GM10248 (cell line): ENCODE data around the gene SOWAHC.

Experiments used
- CTCF ChIA-PET: fragments of 300-600 bp; sonication (Branson Sonifier 250); formaldehyde crosslinking; extraction: SDS; loops from one replicate; lab custom pipeline; 2021; ENCODE audit warnings: antibody characterized with exemption; lab: Yijun Ruan, JAX
- POLR2A ChIA-PET: fragments of 350-650 bp; sonication (Branson Sonifier 250); formaldehyde crosslinking; extraction: SDS; loops from one replicate; lab custom pipeline; 2020; ENCODE audit warnings: antibody characterized with exemption; lab: Yijun Ruan, JAX
- DNase-seq: peaks from one replicate; pipeline ENCODE4 v3.0.0; 2012; ENCODE audit errors: extremely low spot score
- TF ChIP-seq, protein P1 (sequence below): IDR thresholded peaks from 2 replicates; pipeline ENCODE4 v1.5.1; 2012; ENCODE audit warnings: mild to moderate bottlenecking, low read depth; ENCODE audit errors: extremely low read depth, missing control alignments, control extremely low read depth

Gene SOWAHC

DNA sequence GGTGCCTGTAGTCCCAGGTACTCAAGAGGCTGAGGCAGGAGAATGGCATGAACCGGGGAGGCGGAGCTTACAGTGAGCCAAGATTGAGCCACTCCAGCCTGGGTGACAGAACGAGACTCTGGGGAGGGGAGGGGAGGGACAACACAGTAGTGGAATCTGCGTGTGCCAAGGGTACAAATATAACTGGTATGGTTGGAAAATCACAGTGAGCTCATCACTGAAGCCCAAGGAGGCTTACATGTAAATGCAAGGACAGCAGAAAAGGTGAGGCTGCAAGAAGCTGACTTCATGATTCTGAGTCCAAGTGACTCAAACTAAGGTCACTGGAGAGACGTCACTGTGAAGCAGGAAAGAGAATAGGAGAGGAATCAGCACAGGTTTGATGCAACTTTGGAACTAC is 9.6 kb upstream of the SOWAHC start:
- TF ChIP-seq, protein P1, sequence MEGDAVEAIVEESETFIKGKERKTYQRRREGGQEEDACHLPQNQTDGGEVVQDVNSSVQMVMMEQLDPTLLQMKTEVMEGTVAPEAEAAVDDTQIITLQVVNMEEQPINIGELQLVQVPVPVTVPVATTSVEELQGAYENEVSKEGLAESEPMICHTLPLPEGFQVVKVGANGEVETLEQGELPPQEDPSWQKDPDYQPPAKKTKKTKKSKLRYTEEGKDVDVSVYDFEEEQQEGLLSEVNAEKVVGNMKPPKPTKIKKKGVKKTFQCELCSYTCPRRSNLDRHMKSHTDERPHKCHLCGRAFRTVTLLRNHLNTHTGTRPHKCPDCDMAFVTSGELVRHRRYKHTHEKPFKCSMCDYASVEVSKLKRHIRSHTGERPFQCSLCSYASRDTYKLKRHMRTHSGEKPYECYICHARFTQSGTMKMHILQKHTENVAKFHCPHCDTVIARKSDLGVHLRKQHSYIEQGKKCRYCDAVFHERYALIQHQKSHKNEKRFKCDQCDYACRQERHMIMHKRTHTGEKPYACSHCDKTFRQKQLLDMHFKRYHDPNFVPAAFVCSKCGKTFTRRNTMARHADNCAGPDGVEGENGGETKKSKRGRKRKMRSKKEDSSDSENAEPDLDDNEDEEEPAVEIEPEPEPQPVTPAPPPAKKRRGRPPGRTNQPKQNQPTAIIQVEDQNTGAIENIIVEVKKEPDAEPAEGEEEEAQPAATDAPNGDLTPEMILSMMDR = no peak
- ChIA-PET POLR2A (no interaction called here), CTCF (interaction anchor here (1.2 to 1.9 kb wide), 5 partner anchors 7 to 58 kb away, joined by 3 to 8 read pairs (median 3); no protein-coding TSS in a partner anchor)
- no peak for DNase-seq

DNA sequence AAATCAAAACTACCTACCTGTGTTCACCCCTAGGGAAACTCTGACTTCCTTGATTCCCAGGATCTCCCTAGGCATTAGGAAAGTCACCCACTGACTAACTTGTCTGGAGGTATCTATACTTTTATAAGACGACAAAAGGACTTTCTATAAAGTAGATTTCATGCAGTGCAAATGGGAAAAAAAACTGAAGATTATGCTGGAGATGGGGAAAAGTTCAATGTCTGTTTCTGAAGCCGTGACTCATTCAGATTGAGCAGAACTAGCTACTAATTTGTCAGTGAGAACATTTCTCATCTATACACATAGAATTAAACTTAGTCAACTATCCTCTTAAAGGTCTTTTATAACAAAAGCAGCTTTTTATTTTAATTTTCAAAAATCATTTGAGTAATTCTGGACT is 6.4 kb upstream of the SOWAHC start:
- POLR2A ChIA-PET = no interaction called here
- TF ChIP-seq, protein P1 = no peak
- CTCF ChIA-PET = interaction anchor here (2.0 to 3.5 kb wide), 3 partner anchors 10 to 61 kb away, joined by 6 to 13 read pairs (median 11); no protein-coding TSS in a partner anchor
- no peak for DNase-seq

DNA sequence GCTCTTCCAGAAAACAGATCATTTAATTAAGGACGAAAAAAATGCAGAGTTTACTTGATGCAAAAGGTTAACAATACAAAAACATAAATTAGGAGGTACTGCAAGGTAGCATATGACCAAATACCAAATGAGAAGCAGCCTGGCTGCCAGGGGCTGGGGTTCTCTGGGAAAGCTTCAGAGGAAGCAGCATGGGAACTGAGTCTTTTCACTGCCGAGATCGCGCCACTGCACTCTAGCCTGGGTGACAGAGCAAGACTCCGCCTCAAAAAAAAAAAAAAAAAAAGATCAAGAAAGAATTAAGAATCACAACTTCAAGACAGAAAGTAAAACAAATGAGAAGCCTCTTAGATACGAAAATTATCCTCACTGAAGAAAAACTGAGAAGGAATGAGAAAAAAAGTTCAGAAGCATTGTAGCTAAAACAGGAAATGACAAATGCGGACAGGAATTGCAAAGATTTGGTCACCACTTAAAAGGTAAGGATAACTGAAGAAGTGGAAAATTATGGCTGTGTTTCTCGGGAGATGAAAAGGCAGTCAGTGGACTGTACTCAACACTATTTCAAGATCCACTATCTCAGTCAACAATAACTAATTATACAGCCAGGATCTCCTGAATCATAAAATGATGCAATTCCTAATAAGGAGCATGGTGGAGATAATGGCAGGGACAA is 4.7 kb upstream of the SOWAHC start:
- TF ChIP-seq, protein P1 = no peak
- POLR2A ChIA-PET = no interaction called here
- no peak for DNase-seq
- CTCF ChIA-PET = interaction anchor here (1.3 to 3.5 kb wide), 4 partner anchors 8 to 126 kb away, joined by 3 to 13 read pairs (median 6); no protein-coding TSS in a partner anchor

DNA sequence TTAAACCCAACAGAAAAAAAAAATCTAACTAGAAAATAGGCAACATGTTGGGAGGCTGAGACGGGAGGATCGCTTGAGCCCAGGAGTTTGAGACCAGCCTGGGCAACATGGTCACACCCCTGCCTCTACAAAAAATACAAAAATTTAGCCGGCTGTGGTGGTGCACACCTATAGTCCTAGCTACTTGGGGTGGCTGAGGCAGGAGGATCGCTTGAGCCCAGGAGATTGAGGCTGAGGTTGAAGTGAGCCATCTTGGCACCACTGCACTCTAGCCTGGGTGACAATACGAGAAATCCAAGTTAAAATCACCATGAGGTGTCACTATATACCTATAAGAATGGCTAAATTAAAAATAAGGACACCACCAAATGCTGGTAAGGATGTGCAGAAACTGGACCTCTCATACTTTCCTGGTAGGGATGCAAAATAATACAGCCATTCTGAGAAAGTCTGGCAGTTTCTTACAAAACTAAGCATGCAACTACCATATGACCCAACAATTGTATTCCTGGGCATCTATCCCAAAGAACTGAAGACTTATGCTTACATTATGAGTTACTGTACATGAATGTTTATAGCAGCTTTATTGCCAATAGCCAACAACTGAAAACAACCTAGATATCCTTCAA is 2.6 kb upstream of the SOWAHC start:
- no peak for DNase-seq
- ChIA-PET CTCF (interaction anchor here (1.5 to 2.3 kb wide), 3 partner anchors 10 to 98 kb away, joined by 4 to 9 read pairs (median 4); no protein-coding TSS in a partner anchor), POLR2A (no interaction called here)
- TF ChIP-seq, protein P1 = no peak

DNA sequence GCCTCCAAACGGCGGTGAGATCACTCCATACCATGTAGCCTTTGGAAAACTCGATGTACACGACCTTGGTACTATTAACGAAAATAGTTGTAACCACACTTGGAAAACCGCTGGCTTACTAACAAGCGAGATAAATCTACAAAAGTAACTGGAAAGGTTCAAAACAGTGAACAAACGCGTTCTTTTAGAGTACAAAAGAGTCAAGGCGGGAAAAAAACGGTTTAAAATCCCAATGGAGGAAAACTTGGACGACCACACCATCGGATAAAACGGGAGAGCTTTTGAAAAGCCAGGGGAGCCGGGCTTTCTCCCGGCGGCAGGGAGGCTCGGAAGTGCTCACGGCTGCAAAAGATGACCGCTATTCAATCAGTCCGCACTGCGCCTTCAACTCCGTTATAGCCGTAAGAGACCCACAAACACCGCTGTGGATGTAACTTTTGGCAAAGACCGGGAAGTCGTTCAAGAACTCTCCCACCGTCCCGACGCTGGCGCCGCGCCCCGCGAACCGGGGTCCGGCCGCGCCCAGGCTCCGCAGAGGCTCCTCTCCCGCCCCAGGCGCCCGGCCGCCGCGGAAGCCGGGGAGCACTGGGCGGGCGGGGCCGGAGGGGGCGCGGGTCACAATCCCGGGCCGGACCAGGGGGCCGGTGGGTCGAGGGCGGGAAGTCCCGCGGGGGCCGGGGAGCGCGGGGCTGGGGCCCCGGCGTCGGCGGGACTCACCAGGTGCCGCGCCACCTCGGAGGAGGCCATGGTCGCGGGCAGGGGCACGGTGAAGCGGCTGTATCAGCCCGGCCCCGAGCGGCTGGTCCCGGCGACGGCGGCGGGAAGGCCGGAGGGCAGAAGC is 863 bp upstream of the SOWAHC start:
- ChIA-PET POLR2A (interaction anchor here (1.0 kb wide), 1 partner anchor 11 kb away, joined by 4 read pairs; no protein-coding TSS in a partner anchor), CTCF (interaction anchor here (0.9 to 1.6 kb wide), 5 partner anchors 9 to 65 kb away, joined by 3 to 5 read pairs (median 3); no protein-coding TSS in a partner anchor)
- TF ChIP-seq, protein P1 = no peak
- no peak for DNase-seq
